Prostate gland (tissue), 2 donors: ENCODE data around the gene TRAPPC6A. TPM values are rescaled to one million over a fixed set of nuclear protein-coding genes. Genes with fewer than 3 reads are reported as not detected.

Experiments
- DNase-seq: peaks from one replicate; pipeline ENCODE4 v3.0.0-alpha.2; 2019; ENCODE audit warnings: low spot score
- H3K27ac ChIP-seq, 2 donors: fragments of 200-600 bp; sonication (generic); 2 replicates each; pipeline ENCODE4 v1.5.1; 2017 to 2019
- H3K27me3 ChIP-seq: fragments of 200-600 bp; sonication (generic); replicated peaks from 2 replicates; pipeline ENCODE4 v1.5.1; 2019; ENCODE audit not compliant: insufficient read depth
- H3K36me3 ChIP-seq, 2 donors: fragments of 200-600 bp; sonication (generic); 1 replicate in 1 of 2; 2 replicates in 1 of 2; pipeline versions ENCODE4 v1.5.1 to v1.8.1; 2017 to 2019
- H3K4me1 ChIP-seq: fragments of 200-600 bp; sonication (generic); replicated peaks from 2 replicates; pipeline ENCODE4 v1.5.1; 2019
- H3K4me3 ChIP-seq, 2 donors: fragments of 200-600 bp; sonication (generic); 2 replicates each; pipeline ENCODE4 v1.5.1; 2017 to 2019
- H3K9me3 ChIP-seq: fragments of 200-600 bp; sonication (generic); 2 replicates; pipeline ENCODE4 v1.5.1; 2017
- POLR2A ChIP-seq: fragments of 450-650 bp; IDR thresholded peaks from one replicate; pipeline ENCODE4 v1.6.1; 2016; ENCODE audit warnings: antibody characterized with exemption, mild to moderate bottlenecking
- POLR2AphosphoS5 ChIP-seq: sonication (generic); formaldehyde crosslinking; IDR thresholded peaks from one replicate; pipeline ENCODE4 v1.6.1; 2017; ENCODE audit warnings: antibody characterized with exemption
- WGBS: methylation state at CpG from one replicate; pipeline ENCODE4 v1.1.5; 2018; 5-methylcytosine and 5-hydroxymethylcytosine counted together
- intact Hi-C: fragments of 100-400 bp; cut with DNase I; formaldehyde crosslinking; loops from one replicate; pipeline ENCODE4 v1.14.2; 2022
- total RNA-seq, 2 donors: library from RNA; depleted of rRNA; stranded (reverse); fragments of >200 nt; gene quantifications; one replicate each; pipeline ENCODE4 v1.1.0, GENCODE V29; 2016
- TF ChIP-seq, protein P1 (sequence below), 4 experiments: fragments of 200-600 bp in 2 of 4; fragments of 450-650 bp in 2 of 4; sonication (generic) in 2 of 4; IDR thresholded peaks; 1 replicate in 3 of 4; 2 replicates in 1 of 4; pipeline ENCODE4 v1.5.1; 2016 to 2019; ENCODE audit warnings: antibody characterized with exemption in 4 of 4, mild to moderate bottlenecking in 2 of 4, moderate library complexity in 2 of 4

The TRAPPC6A gene
- total RNA-seq, 2 donors from 2014 or later: 57.0 to 80.4 TPM

DNA sequence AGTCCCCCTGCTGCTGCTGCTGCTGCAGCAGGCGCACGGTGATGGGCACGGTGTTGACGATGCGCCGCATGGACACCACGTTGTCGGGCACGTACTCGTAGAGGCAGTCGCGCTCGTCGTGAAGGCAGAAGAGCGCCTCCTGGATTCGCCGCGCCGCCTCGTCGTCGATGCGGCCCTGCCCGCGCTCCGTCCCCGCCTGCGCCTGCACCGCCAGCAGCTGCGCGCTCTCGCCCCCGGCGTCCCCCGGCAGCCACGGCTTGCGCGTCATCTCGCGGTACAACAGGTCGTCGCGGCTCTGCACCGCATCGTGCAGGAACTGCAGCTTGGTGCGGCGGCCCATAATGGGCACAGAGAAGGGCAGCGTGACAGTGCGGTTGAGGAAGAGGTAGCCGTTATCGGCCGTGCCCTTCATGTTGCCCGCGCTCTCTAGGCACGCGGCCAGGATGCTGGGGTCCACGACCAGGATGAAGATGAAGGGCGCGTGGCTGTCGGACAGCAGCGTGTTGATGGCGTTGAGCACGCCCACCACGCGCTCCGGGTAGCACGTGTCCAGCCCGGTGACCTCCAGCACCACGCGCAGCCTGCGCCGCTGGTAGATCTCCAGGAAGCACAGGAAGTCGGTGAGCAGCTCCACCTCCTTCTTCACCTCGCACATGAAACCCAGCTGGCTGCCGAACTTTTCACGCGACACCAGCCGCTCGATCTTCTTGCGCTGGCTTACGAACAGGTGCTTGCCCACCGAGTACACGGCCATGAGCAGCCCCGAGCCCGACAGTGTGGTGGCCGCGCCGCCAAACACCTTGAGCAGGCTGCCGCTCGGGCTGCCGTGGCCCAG is 25.3 kb downstream of the TRAPPC6A start:
- Histone ChIP-seq H3K9me3 (no peaks in the 10 kb centered on the region), H3K4me3 (peak overlapping the region in 1 of 2 donors; percentile 16), H3K27ac (no peak overlapping the region), H3K27me3 (peaks cover 2% of the 10 kb centered on the region), H3K4me1 (peaks cover 19% of the 10 kb centered on the region), H3K36me3 (no peaks in the 10 kb centered on the region)
- TF ChIP-seq POLR2AphosphoS5 (peak; percentile 7), POLR2A (no peak)
- TF ChIP-seq, protein P1, sequence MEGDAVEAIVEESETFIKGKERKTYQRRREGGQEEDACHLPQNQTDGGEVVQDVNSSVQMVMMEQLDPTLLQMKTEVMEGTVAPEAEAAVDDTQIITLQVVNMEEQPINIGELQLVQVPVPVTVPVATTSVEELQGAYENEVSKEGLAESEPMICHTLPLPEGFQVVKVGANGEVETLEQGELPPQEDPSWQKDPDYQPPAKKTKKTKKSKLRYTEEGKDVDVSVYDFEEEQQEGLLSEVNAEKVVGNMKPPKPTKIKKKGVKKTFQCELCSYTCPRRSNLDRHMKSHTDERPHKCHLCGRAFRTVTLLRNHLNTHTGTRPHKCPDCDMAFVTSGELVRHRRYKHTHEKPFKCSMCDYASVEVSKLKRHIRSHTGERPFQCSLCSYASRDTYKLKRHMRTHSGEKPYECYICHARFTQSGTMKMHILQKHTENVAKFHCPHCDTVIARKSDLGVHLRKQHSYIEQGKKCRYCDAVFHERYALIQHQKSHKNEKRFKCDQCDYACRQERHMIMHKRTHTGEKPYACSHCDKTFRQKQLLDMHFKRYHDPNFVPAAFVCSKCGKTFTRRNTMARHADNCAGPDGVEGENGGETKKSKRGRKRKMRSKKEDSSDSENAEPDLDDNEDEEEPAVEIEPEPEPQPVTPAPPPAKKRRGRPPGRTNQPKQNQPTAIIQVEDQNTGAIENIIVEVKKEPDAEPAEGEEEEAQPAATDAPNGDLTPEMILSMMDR (IDR thresholded peaks at IDR 0.05): no peak
- WGBS: 8% methylated on average over 89 of the region's 91 CpGs
- intact Hi-C loops: no loop called here
- DNase-seq: peak; percentile 14

- H3K27ac ChIP-seq: no peak overlapping the region
- peaks cover 19% of the 10 kb centered on the region for H3K4me1 ChIP-seq
- H3K36me3 ChIP-seq: no peaks in the 10 kb centered on the region
- WGBS: 25% methylated on average over 22 of the region's 64 CpGs
- DNase-seq: no peak
- no peaks in the 10 kb centered on the region for H3K9me3 ChIP-seq
- no peak overlapping the region for H3K4me3 ChIP-seq
- intact Hi-C loops: no loop called here
- TF ChIP-seq, protein P1 (IDR thresholded peaks at IDR 0.05): no peak
- TF ChIP-seq POLR2A (no peak), POLR2AphosphoS5 (no peak)
- peaks cover 2% of the 10 kb centered on the region for H3K27me3 ChIP-seq
Measured at GRCh38 chr19:45151821-45152503, 26.1 kb downstream of the TRAPPC6A start.

DNA sequence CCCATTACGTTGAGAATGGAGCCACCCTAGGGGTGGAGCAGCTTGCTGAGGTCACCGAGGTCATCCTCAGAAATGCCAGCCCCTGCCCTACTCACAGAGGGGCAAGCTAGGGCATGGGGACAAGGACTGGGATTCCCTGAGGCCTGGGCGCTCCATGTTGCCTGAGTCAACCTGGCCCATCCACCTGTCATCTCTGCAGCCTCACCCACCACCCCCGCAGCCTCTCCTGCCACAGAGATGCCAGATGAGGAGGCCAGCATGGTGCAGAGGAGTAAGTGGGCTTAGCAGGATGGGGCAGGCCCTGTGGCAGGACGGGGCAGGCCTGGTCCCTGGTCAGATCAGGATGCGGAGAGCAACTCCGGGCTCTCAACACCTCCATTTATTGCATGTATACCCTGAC is 26.7 kb downstream of the TRAPPC6A start:
- intact Hi-C loops: no loop called here
- 79% methylated on average over 7 of the region's 7 CpGs for WGBS
- no peak for DNase-seq
- Histone ChIP-seq H3K4me3 (no peak overlapping the region), H3K27ac (no peak overlapping the region), H3K27me3 (peaks cover 2% of the 10 kb centered on the region), H3K36me3 (no peaks in the 10 kb centered on the region), H3K9me3 (no peaks in the 10 kb centered on the region), H3K4me1 (peaks cover 19% of the 10 kb centered on the region)
- no peak for TF ChIP-seq POLR2AphosphoS5
- TF ChIP-seq POLR2A: no peak
- TF ChIP-seq, protein P1 (IDR thresholded peaks at IDR 0.05): no peak

DNA sequence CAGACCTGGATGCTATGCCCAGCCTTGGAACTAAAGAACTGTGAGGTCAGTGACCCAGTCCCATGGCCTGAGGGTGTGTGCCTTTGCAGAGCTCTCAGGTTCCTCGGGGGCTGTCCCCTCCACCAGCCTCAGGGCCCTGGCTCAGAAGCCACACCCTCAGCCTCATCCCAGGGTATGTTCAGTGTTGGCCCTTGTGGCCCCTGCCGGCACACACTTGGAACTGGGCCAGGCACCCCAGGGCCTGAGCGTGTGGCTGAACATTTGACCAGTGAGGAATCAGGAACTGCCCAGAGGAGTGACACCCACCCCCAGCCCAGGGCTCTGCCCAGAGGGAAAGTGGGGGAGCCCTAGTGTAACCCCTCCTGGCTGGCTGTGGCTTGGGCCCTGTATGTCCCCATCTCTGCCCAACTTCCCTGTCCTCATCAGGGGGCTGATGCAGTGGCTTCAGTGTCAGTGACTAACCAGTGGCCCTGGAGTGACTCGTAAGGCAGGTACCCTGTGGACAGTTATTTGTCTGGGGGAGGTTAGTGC is 27.2 kb downstream of the TRAPPC6A start:
- intact Hi-C loops: no loop called here
- WGBS: 57% methylated on average over 3 of the region's 4 CpGs
- no peak overlapping the region for H3K27ac ChIP-seq

More for the DNA sequence above, 27.2 kb downstream of the TRAPPC6A start:
- DNase-seq: no peak
- Histone ChIP-seq H3K27me3 (peaks cover 2% of the 10 kb centered on the region), H3K4me3 (no peak overlapping the region), H3K9me3 (no peaks in the 10 kb centered on the region), H3K36me3 (no peaks in the 10 kb centered on the region), H3K4me1 (peaks cover 19% of the 10 kb centered on the region)
- TF ChIP-seq, protein P1 (IDR thresholded peaks at IDR 0.05): no peak
- TF ChIP-seq POLR2A: no peak
- no peak for TF ChIP-seq POLR2AphosphoS5
